PC-9 (cell line): Measurements from ENCODE around the gene STAB1.

Source experiments
- EZH2 ChIP-seq: fragments of 200-600 bp; sonication (generic); IDR thresholded peaks from 2 replicates; pipeline ENCODE4 v1.8.0; 2017; ENCODE audit warnings: antibody characterized with exemption, low read depth
- TF ChIP-seq, protein P1 (sequence below): fragments of 200-600 bp; sonication (generic); conservative IDR thresholded peaks from 2 replicates; pipeline ENCODE4 v1.6.1; 2017; ENCODE audit warnings: mixed run types, antibody characterized with exemption, mild to moderate bottlenecking, moderate library complexity

- TF ChIP-seq, protein P1, sequence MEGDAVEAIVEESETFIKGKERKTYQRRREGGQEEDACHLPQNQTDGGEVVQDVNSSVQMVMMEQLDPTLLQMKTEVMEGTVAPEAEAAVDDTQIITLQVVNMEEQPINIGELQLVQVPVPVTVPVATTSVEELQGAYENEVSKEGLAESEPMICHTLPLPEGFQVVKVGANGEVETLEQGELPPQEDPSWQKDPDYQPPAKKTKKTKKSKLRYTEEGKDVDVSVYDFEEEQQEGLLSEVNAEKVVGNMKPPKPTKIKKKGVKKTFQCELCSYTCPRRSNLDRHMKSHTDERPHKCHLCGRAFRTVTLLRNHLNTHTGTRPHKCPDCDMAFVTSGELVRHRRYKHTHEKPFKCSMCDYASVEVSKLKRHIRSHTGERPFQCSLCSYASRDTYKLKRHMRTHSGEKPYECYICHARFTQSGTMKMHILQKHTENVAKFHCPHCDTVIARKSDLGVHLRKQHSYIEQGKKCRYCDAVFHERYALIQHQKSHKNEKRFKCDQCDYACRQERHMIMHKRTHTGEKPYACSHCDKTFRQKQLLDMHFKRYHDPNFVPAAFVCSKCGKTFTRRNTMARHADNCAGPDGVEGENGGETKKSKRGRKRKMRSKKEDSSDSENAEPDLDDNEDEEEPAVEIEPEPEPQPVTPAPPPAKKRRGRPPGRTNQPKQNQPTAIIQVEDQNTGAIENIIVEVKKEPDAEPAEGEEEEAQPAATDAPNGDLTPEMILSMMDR: no peak
- TF ChIP-seq EZH2: no peak
Measured at GRCh38 chr3:52512727-52513126, 17.6 kb downstream of the STAB1 start.
